Fibroblast of the conjunctiva (primary cell): ENCODE measurements around the gene HLA-DMA.
A peak's percentile ranks its signal among the peaks of the same experiment; 100 is the strongest.

Experiments
- DNase-seq: peaks from one replicate; pipeline ENCODE4 v3.0.0-alpha.2; 2010; ENCODE audit warnings: low read depth

HLA-DMA gene

DNA sequence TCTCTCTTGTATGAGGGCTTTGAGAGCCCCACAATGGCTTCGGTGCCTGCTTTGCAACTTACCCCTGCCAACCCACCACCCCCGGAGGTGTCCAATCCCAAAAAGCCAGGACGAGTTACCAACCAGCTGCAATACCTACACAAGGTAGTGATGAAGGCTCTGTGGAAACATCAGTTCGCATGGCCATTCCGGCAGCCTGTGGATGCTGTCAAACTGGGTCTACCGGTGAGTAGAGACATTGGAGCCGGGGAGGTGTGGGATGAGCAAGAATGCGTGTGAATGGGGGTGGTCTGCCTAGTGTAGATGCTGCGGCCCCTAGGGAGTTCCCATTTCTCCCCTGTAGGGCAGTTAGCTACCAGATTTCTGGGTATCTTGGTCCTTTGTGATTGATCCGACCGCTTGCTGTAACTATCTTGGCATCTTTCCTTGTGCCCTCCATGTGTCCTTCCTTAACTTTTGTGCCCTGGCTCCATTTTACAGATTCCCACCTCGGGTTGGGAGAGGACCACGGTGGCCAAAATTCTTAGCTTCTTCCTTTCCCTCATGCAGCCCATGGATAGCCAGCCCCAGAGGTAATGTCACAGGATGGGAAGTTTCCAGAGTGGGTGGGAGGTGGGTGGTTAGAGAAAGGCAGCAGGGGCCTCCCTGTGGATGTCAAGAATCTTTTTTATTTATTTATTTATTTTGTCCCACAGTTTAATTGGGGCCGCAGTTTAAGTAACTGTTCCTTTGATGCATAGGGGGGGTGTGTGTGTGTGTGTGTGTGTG lies 21.8 kb upstream of the HLA-DMA start:
- DNase-seq, result no peak

- DNase-seq, result peak; percentile 41
Observed at GRCh38 chr6:32974016-32974333, 21.1 kb upstream of the HLA-DMA start.

GRCh38 chr6:32973144-32974015 lies 20.5 kb upstream of the HLA-DMA start:
- no peak for DNase-seq

DNA sequence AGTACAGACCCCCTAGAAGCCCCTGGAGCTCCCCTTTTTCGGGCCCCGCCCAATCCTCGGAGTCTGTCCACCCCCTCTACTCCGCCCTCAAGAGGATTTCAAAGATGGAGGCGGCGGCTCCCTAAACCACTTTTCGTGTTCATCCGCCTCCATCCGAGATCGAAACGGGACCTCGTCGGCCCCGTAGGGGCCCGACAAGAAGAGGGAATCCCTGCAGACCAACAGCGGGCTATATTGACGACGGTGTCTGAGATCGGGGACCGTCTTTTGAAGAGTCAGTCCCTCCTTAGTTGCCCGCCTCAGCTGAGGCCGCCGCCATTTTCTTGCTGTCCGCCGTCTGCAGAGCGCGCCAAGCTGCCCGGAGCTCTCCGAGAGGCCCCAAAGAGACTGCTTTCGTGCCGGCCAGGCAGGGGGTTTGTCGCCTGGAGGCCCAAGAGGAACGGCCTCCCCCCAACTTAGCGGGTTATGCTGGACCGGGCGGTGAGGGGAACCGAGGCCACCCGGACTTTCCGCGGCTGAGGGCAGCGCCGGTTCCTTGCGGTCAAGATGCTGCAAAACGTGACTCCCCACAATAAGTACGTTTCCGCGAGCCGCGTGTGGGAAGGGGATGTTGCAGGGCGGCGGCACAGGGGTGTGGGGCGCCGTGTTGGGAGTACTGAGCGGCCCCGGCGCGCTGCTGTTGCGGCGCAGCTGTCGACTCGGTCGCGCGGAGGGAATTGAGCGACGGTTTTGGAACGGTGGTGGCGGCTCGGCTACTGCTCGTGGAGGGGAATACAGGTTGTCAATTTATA lies 19.7 kb upstream of the HLA-DMA start:
- no peak for DNase-seq

- DNase-seq, result peak; percentile 100
Observed at GRCh38 chr6:32971581-32972352, 18.9 kb upstream of the HLA-DMA start.

GRCh38 chr6:32971242-32971580 lies 18.3 kb upstream of the HLA-DMA start:
- no peak for DNase-seq

DNA sequence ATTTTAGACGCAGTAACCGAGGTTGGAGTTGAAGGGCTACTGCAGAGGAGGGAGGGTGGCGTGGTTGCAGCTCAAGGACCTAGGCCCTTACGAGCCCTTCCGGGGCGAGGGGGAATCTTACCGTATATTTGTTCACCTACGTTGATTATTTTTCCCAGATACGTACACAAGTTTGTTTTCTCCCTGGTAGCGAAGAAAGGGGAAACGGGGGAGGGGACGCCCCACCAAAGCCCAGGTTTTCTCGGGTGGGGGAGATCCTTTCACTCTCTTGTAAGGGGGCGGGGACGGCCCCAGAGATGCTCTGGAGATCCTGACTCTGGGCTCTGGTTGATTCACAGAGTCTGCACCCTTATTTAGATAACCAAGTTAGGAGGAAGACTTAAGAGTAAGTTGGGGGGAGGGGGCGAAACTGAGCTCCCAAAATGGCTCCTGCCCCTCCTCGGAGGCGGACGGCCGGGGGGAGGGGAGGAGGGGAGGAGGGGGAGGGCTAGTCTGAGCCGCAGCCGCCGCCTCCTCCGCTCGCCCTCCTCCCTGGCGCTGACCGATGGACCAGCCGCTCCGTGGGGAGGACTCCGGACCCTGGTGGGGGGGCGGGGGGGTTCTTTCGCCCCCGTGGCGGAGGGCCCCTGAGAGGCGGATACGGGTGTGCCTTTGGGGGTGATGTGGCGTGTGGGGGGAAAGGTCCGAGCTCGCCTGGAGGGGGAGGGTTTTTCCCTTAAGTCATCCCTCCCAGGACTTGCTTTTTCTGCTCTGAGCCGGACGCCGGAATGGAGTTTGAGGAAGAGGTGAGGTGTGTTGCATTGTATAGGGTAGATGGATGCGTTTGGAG lies 17.7 kb upstream of the HLA-DMA start:
- peak; percentile 90 for DNase-seq

DNA sequence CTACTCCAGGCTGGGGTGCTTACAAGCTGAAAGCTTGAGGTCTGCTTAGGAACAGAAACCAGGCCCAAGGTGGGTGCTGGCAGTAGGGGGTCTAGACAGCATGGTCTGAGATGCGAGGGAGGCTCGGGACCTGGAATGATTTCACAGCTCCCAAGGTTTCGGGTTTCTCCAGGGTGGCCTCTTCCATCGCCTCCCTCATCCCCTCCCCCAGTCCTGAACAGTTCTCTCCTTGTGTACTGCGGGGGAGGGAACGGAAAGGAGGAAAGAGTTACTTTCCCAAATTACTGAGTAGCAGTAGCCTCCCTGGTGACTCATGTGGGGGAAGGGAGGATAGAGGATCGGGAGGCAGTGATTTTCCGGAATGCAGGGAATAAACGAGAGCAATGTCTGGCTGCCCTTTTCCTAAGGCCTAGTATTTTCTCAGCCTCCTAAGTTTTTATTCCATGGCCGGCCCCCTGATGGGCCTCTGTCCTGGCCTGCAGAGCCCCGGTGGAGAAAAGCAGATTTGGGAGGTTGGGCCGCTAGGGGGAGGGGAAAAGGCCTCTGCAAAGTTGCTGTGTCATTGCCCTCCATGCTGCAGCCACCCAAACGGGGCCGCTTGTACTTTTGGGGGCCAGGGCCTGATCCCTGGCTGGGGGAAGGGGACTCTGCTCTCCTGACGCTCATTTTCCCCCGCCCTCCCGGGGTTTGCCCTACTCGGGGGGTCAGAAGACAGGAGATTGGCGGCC lies 17.0 kb upstream of the HLA-DMA start:
- peak; percentile 92 for DNase-seq

- DNase-seq, result peak; percentile 67
Observed at GRCh38 chr6:32968867-32969684, 16.2 kb upstream of the HLA-DMA start.

DNA sequence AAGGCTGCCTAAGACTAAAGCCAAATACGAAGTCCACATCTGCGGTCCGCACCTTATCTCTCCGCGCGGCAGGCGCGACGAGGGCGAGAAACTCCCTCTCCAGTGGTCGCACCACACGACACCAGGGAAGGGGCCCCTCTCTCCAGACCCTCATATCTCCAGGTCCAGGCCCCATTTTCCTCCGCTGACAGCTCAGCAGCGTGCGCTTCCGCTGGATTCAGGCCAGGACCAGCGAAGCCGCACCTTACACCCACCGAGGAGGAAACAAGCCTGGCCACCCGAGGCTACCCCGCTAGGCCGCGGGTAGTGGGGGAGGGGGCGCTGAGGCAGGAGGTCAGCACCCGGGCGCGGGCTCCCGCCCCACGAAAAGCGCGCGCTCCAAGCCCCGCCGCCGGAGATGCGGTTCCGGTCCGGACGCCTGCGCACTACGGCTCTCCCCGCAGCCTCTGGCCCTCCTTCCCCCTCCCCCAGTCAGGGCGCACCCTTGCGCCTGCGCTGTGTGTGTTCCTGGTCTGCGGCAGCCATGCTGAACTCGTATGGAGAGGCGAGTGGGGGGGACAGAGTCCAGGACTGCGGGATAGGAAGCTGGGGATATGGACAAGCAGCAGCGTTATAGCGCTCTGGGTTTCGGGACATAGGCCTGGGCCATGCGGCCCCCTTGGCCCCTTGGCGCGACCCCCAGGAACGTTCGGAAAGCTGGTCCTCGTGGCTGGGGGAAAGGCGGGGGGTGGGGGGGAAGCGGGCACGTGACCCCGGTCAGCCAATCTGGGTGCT lies 15.4 kb upstream of the HLA-DMA start, which contains the start of gene BRD2:
TSS of gene BRD2 (plus strand) at position 502 of the 774 bp plus-strand sequence. CDS start 4,305 bp downstream, outside the sequence.
- DNase-seq, result peak; percentile 95

- DNase-seq, result peak; percentile 34
Observed at GRCh38 chr6:32967151-32968091, 14.5 kb upstream of the HLA-DMA start.

- no peak for DNase-seq
Observed at GRCh38 chr6:32964776-32965175, 11.9 kb upstream of the HLA-DMA start.

- no peak for DNase-seq
Observed at GRCh38 chr6:32963866-32964265, 11.0 kb upstream of the HLA-DMA start.

DNA sequence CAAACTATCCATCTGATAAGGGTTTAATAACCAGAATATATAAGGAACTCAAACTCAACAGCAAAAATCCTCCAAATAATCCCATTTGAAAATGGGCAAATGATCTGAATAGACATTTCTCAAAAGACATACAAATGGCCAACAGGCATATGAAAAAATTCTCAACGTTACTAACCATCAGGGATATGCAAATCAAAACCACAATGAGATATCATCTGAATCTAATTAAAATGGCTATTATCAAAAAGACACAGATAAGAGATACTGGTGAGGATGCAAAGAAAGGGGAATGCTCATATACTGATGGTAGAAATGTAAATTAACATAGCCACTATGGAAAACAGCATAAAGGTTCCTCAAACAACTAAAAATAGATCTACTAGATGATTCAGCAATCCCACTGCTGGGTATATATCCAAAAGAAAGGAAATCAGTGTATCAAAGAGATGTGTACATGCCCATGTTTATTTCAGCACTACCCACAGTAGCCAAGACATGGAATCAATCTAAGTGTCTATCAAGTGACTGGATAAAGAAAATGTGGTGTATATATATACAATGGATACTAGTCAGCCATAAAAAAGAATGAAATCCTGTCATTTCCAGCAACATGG lies 9.4 kb upstream of the HLA-DMA start:
- DNase-seq, result no peak

- no peak for DNase-seq
Observed at GRCh38 chr6:32960563-32960962, 7.7 kb upstream of the HLA-DMA start.

GRCh38 chr6:32956176-32956575 lies 3.3 kb upstream of the HLA-DMA start:
- DNase-seq, result no peak
